Measurements from ENCODE around the gene ZFPM1. TPM values are rescaled to one million over a fixed set of nuclear protein-coding genes. Genes with fewer than 3 reads are reported as not detected.
"Not testable (repeated sequence)": the region's sequence is repeated elsewhere in the genome, so short reads cannot be mapped to it uniquely, and the experiment has no call there.

Gene ZFPM1
- total and polyA plus RNA-seq, 4 donors: 0.19 to 12.8 (median 5.3) TPM

- no peak for TF ChIP-seq ZBTB33 (IDR thresholded peaks at IDR 0.05)
Observed at GRCh38 chr16:88407807-88408206, 45.3 kb upstream of the ZFPM1 start (continued).

GRCh38 chr16:88408561-88409142 lies 44.4 kb upstream of the ZFPM1 start:
- H3K4me1 ChIP-seq (ENCODE audit: control insufficient read depth in 4 of 4, insufficient read depth in 4 of 4, low read length in 3 of 4): no peaks in the 10 kb centered on the region
- H3K9ac ChIP-seq (ENCODE audit: low read depth in 1 of 2, low read length in 2 of 2): no peak overlapping the region
- H3K9me3 ChIP-seq (ENCODE audit: control insufficient read depth in 4 of 4, low read length in 3 of 4): no peaks in the 10 kb centered on the region
- no peak for DNase-seq (ENCODE audit: low spot score)
- no peak for TF ChIP-seq REST (IDR thresholded peaks at IDR 0.05)
- no peak for TF ChIP-seq ATF3 (IDR thresholded peaks at IDR 0.05)
- TF ChIP-seq HNF4A (conservative IDR thresholded peaks at IDR 0.05): no peak
- no peak for TF ChIP-seq ZBTB33 (IDR thresholded peaks at IDR 0.05)
- no peak for TF ChIP-seq RXRA (IDR thresholded peaks at IDR 0.05)
- TF ChIP-seq RAD21 (IDR thresholded peaks at IDR 0.05): no peak
- TF ChIP-seq MAX (IDR thresholded peaks at IDR 0.05): no peak
- no peak for TF ChIP-seq NR2F2 (IDR thresholded peaks at IDR 0.05)
- WGBS: 80% methylated on average over 15 of the region's 15 CpGs
- no peaks in the 10 kb centered on the region for H3K36me3 ChIP-seq (ENCODE audit: control insufficient read depth in 4 of 4, insufficient read depth in 3 of 4, low read depth in 1 of 4, low read length in 3 of 4)
- no peak overlapping the region for H3K4me3 ChIP-seq (ENCODE audit: low read depth in 1 of 3, low read length in 3 of 3)
- H3K27me3 ChIP-seq (ENCODE audit: control insufficient read depth in 4 of 4, insufficient read depth in 4 of 4, low read length in 3 of 4): no peaks in the 10 kb centered on the region
- H3K27ac ChIP-seq (ENCODE audit: low read depth in 1 of 2, low read length in 2 of 2): no peak overlapping the region

- TF ChIP-seq FOXA2 (IDR thresholded peaks at IDR 0.05): no peak
- no peak for TF ChIP-seq TAF1 (conservative IDR thresholded peaks at IDR 0.05)
- H3K4me3 ChIP-seq (ENCODE audit: low read depth in 1 of 3, low read length in 3 of 3): no peak overlapping the region
Observed at GRCh38 chr16:88409296-88410065, 43.6 kb upstream of the ZFPM1 start.

GRCh38 chr16:88410297-88410968 lies 42.6 kb upstream of the ZFPM1 start:
- not testable (repeated sequence) for H3K4me1 ChIP-seq (ENCODE audit: control insufficient read depth in 4 of 4, insufficient read depth in 4 of 4, low read length in 3 of 4); DNase-seq (ENCODE audit: low spot score); H3K4me3 ChIP-seq (ENCODE audit: low read depth in 1 of 3, low read length in 3 of 3); H3K9me3 ChIP-seq (ENCODE audit: control insufficient read depth in 4 of 4, low read length in 3 of 4); H3K27ac ChIP-seq (ENCODE audit: low read depth in 1 of 2, low read length in 2 of 2); H3K27me3 ChIP-seq (ENCODE audit: control insufficient read depth in 4 of 4, insufficient read depth in 4 of 4, low read length in 3 of 4); H3K36me3 ChIP-seq (ENCODE audit: control insufficient read depth in 4 of 4, insufficient read depth in 3 of 4, low read depth in 1 of 4, low read length in 3 of 4); H3K9ac ChIP-seq (ENCODE audit: low read depth in 1 of 2, low read length in 2 of 2)
- WGBS: 89% methylated on average over 28 of the region's 28 CpGs

More at GRCh38 chr16:88409296-88410065, 43.6 kb upstream of the ZFPM1 start:
- no peaks in the 10 kb centered on the region for H3K9me3 ChIP-seq (ENCODE audit: control insufficient read depth in 4 of 4, low read length in 3 of 4)
- H3K27ac ChIP-seq (ENCODE audit: low read depth in 1 of 2, low read length in 2 of 2): no peak overlapping the region
- no peak overlapping the region for H3K9ac ChIP-seq (ENCODE audit: low read depth in 1 of 2, low read length in 2 of 2)
- no peaks in the 10 kb centered on the region for H3K27me3 ChIP-seq (ENCODE audit: control insufficient read depth in 4 of 4, insufficient read depth in 4 of 4, low read length in 3 of 4)
- DNase-seq (ENCODE audit: low spot score): no peak
- no peaks in the 10 kb centered on the region for H3K36me3 ChIP-seq (ENCODE audit: control insufficient read depth in 4 of 4, insufficient read depth in 3 of 4, low read depth in 1 of 4, low read length in 3 of 4)
- 78% methylated on average over 29 of the region's 29 CpGs for WGBS
- H3K4me1 ChIP-seq (ENCODE audit: control insufficient read depth in 4 of 4, insufficient read depth in 4 of 4, low read length in 3 of 4): no peaks in the 10 kb centered on the region

Measured in liver (tissue), 9 donors.